Fibroblast of skin of left biceps (primary cell): ENCODE measurements around the gene EDN3.

Experiments
- DNase-seq, 2 experiments: peaks; one replicate each; pipeline ENCODE4 v3.0.0-alpha.2; 2013; ENCODE audit warnings: low read depth in 2 of 2

EDN3 gene

GRCh38 chr20:59308493-59309201 is 8.2 kb downstream of the EDN3 start:
- no peak for DNase-seq

GRCh38 chr20:59309218-59309617 is 8.8 kb downstream of the EDN3 start:
- DNase-seq = no peak

- no peak for DNase-seq
Measured at GRCh38 chr20:59314997-59315396, 14.6 kb downstream of the EDN3 start.

- no peak for DNase-seq
Measured at GRCh38 chr20:59316911-59317731, 16.7 kb downstream of the EDN3 start.

- no peak for DNase-seq
Measured at GRCh38 chr20:59318201-59318790, 17.9 kb downstream of the EDN3 start.

GRCh38 chr20:59318803-59319202 is 18.4 kb downstream of the EDN3 start:
- DNase-seq = no peak

- no peak for DNase-seq
Measured at GRCh38 chr20:59320426-59320825, 20.0 kb downstream of the EDN3 start.

- no peak for DNase-seq
Measured at GRCh38 chr20:59320854-59321647, 20.6 kb downstream of the EDN3 start.

GRCh38 chr20:59322081-59322480 is 21.7 kb downstream of the EDN3 start:
- DNase-seq = no peak

- peak; percentile 67 to 71 for DNase-seq
Measured at GRCh38 chr20:59322585-59323454, 22.4 kb downstream of the EDN3 start.

GRCh38 chr20:59323731-59324130 is 23.3 kb downstream of the EDN3 start:
- no peak for DNase-seq

- no peak for DNase-seq
Measured at GRCh38 chr20:59324521-59325141, 24.2 kb downstream of the EDN3 start.

GRCh38 chr20:59325142-59325523 is 24.7 kb downstream of the EDN3 start:
- DNase-seq = peak in 1 of 2 experiments; percentile 47

GRCh38 chr20:59326188-59326587 is 25.8 kb downstream of the EDN3 start:
- no peak for DNase-seq

GRCh38 chr20:59328071-59328470 is 27.7 kb downstream of the EDN3 start:
- no peak for DNase-seq

- DNase-seq = no peak
Measured at GRCh38 chr20:59331721-59332329, 31.4 kb downstream of the EDN3 start.

GRCh38 chr20:59333260-59333845 is 32.9 kb downstream of the EDN3 start:
- DNase-seq = no peak

GRCh38 chr20:59333951-59334350 is 33.5 kb downstream of the EDN3 start:
- DNase-seq = no peak

- DNase-seq = no peak
Measured at GRCh38 chr20:59334651-59335300, 34.4 kb downstream of the EDN3 start.
